Activated CD8-positive, alpha-beta memory T cell treated with anti-CD3 and anti-CD28 coated beads, Interleukin-2, amount 50 U/mL, for 24 hours (primary cell): ENCODE data around the gene SPDYE4.

Source experiments
- DNase-seq: peaks from one replicate; pipeline ENCODE4 v3.0.0-alpha.2; 2020; ENCODE audit errors: extremely low read depth

The SPDYE4 gene

GRCh38 chr17:8741366-8741765 lies 17.0 kb downstream of the SPDYE4 start:
- no peak for DNase-seq

DNA sequence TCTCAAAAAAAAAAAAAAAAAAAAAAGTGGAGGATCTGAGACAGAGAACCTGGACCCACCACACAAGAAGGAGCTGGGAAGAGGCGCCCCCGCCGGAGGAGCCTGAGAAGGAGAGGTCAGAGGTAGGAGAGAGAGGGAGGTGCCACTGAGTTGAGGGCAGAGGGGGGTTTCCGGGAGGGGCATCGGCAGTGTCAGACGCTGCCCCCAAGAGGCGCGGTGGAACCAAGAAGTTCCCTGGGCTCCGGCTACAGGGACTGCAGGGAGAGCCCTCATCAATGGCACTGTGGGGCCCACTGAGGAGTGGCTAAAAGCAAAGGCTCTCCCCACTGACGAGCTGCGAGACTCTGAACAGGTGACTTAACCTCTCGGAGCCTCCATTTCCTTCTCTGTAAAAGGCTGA lies 17.9 kb downstream of the SPDYE4 start:
- DNase-seq: no peak

- no peak for DNase-seq
Measured at GRCh38 chr17:8739097-8739496, 19.2 kb downstream of the SPDYE4 start.

- no peak for DNase-seq
Measured at GRCh38 chr17:8736796-8737195, 21.6 kb downstream of the SPDYE4 start.

DNA sequence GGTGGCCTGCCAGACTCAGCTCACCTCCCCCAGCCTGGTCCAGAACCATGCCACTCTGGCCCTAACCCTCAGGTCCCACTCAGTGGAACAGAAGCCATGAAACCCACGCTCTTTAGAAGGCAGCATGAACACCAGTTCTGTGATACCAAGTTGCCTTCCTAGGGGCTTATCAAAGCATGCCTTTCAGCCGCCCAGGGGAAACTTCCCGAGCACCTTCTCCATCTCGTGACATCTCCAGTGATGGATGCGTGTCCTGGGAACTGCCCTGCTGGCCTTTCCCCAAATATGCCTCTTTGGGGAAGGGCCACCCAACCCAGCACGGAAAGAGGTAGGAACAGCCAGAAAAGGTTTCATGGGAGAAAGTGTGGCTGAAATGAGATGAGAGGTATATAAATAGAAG lies 22.0 kb downstream of the SPDYE4 start:
- no peak for DNase-seq

DNA sequence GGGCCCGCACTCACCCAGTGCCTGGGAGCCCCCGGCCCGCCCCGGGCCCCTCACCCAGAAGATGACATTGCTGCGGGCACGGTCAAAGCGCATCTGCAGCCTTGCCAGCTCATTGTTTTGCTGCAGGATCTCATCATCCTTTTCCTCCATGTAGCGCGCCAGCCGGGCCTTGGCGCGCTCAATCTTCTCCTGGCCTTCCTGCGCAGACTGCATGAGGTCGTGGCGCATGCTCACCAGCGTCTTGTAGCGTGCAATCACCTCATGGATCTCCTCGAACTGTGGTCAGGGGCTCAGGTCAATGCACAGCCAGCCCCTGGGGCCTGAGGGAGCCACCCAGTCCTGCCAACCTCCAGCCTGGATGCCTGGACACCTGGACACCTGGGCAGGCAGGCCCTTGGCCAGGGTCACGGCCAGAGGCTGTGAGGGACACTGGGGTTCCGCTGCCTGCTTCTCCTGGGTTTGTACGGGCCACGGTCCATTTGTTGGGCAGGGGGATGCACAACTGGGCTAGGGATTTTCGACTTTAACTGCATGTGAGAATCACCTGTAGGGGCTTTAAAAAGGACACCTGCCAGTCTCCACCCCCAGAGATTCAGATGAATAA lies 22.9 kb downstream of the SPDYE4 start:
- no peak for DNase-seq

GRCh38 chr17:8734876-8735275 lies 23.5 kb downstream of the SPDYE4 start:
- no peak for DNase-seq

DNA sequence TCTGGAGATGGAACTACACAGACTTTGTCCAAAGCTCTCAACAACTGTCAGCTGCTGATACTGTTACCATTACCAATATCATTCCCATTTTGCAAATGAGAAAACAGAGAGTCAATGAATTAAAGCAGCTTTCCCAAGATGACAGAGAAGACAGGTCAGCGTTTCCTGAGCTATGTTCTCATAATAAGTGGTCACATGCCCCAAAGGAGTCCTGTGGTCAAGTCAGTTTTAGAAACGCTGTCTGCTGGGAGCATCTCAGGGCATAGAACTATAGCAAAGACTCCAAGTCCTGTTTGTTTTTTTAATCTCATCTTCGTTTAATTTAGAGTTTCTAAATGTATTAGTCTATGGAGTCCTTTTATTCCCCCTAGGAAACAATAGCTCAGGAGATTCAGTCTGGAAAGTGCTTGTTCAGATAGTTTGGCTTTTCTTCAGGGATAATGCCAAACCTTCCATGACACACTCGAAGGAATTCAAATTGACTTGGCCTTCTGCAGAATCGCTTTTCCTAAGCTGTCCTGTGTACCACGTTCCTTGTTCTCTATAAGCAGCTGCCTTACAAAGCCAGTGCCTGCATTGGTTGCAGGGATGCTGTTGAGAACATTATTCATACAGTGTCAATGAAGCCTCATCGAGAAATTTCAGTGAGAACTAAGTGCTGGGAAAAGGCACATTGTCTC lies 25.8 kb downstream of the SPDYE4 start:
- no peak for DNase-seq

- DNase-seq: no peak
Measured at GRCh38 chr17:8729860-8730259, 28.5 kb downstream of the SPDYE4 start.

- DNase-seq: no peak
Measured at GRCh38 chr17:8729421-8729820, 28.9 kb downstream of the SPDYE4 start.

GRCh38 chr17:8728971-8729370 lies 29.4 kb downstream of the SPDYE4 start:
- DNase-seq: no peak

DNA sequence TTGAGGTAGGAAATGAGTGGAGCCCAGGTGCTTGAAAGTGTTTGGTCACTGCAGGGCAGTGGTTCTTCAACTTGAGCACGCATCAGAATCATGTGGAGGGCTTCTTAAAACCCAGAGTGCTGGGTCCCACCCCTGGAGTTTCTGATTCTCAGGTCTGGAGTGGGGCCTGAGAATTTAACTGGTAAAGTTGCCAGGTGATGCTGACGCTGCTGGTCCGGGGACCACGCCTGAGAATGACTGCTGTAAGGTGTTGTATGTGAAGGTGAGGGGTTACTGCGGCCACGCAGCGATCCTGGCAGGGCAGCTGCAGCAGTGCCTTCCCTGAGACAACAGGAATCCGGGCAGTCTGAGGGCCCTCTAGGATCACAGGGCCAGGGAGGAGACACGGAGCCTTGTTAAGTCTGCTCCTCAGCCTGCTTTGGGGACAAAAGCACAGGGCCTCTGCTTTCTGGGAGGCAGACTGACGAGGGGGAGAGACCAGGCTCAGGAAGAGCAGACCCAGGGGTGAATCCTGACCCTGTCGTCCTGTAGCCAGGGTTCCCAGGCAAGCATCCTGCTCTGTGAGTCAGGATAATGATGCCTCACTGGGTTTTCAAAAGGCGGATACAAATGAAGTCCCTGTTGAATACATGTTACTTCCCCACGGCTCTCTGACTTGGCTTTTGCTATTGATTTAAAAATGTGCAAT lies 30.0 kb downstream of the SPDYE4 start:
- no peak for DNase-seq

DNA sequence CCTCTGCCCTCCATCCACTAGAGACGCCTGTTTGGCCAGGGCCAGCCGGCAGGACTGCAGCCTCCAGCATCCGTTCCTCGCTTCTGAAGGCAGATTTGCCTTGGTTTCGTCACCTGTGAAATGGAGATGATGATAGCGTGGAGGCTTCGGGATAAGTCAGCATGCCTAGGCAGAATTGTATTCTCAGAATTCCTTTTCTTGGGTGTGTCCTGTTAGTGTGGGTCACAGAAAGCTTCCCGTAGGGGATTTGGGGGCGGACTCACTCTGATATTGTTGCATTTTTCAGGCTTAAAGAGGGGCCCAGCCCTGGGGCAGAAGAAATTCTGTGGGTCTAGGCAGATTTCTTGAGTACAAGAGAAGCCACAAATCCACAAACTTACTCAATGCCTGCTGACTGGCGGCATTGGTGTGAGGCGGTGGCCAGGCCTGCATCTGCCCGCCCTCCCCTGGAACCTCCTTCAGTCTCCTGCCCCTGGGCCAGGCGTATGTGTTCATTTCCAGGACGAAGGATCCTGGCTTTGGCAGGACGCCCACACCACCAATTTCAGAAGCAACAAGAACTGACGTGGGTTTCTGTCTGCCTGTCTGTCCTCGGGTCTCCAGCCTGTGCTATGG lies 31.3 kb downstream of the SPDYE4 start:
- no peak for DNase-seq

GRCh38 chr17:8725881-8726876 lies 32.2 kb downstream of the SPDYE4 start:
- DNase-seq: no peak

DNA sequence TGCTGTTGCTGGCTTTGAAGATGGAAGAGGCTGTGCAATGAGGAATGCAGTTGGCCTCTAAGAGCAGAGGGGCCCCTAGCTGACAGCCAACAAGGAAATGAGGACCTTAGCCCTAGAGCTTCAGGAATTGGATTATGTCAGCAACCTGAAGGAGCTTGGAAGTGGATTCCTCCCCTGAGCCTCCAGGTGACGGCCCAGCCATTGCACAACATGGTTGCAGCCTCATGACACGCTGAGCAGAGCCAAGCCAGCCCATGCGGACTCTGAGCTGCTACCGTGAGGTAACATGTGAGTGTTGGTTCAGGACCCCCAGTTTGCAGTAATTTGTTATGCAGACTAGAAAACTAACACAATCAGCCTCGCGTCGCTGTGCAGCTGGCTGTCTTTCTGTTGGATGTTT lies 33.9 kb downstream of the SPDYE4 start:
- no peak for DNase-seq

DNA sequence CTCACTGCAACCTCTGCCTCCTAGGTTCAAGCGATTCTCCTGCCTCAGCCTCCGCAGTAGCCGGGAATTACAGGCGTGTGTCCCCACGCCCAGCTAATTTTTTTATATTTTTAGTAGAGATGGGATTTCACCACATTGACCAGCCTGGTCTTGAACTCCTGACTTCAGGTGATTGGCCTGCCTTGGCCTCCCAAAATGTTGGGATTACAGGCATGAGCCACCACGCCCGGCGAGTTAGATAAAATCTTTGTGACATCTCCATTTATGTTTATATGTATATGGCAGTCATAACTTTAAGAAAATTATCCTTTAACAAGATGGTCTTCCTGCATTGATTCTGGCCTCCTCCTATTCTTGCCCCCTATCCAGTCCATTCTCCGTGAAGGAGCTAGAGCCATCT lies 37.8 kb downstream of the SPDYE4 start:
- no peak for DNase-seq

DNA sequence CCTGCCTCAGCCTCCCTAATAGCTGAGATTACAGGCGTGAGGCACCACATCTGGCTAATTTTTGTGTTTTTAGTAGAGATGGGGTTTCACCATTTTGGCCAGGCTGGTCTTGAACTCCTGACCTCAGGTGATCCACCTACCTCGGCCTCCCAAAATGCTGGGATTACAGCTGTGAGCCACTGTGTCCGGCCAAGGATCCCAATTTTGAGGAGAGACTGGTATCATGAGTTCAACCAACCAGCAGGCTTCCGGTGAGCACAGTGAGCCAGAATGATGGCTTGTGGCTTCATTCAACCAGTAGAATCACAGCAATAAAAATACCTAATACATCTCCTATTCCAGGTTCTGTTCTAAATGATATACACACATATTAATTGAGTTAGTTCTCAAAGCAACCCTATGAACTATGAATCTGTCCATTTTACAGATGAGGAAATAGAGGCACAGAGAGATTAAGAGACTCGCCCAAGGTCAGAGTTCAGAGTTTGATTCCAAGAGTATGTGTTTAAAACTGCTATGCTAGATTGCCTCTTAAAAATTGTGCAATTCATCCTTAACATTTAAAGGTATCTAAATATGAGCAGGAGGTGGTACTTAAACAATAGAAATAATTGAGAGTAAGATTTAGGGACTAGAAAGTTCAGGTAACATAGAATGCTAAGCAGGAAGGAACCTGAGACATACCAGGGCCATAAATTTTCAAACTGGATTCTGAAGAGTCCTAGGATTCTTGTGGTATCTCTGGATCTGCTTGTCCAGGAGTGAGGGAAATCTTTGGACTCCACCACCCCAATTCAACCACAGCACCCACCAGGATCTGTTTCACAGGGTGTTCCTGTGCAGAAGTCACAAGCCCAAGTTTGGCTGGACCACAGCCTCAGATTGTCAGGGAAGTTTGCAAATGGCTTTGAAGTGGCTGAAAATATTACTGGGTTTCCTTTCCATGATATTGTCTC lies 38.8 kb downstream of the SPDYE4 start:
- no peak for DNase-seq

- no peak for DNase-seq
Measured at GRCh38 chr17:8718001-8718563, 40.3 kb downstream of the SPDYE4 start.

- no peak for DNase-seq
Measured at GRCh38 chr17:8713878-8714277, 44.5 kb downstream of the SPDYE4 start.

GRCh38 chr17:8713315-8713714 lies 45.0 kb downstream of the SPDYE4 start:
- DNase-seq: no peak
